CD4-positive, alpha-beta T cell treated with Interleukin-1 beta for 1 hour (primary cell): ENCODE data around the gene CA14.
"Not testable (repeated sequence)": the region's sequence is repeated elsewhere in the genome, so short reads cannot be mapped to it uniquely, and the experiment has no call there.

ENCODE experiments used
- DNase-seq, 2 donors: peaks; one replicate each; pipeline ENCODE4 v3.0.0-alpha.2; 2020 to 2022

The CA14 gene

DNA sequence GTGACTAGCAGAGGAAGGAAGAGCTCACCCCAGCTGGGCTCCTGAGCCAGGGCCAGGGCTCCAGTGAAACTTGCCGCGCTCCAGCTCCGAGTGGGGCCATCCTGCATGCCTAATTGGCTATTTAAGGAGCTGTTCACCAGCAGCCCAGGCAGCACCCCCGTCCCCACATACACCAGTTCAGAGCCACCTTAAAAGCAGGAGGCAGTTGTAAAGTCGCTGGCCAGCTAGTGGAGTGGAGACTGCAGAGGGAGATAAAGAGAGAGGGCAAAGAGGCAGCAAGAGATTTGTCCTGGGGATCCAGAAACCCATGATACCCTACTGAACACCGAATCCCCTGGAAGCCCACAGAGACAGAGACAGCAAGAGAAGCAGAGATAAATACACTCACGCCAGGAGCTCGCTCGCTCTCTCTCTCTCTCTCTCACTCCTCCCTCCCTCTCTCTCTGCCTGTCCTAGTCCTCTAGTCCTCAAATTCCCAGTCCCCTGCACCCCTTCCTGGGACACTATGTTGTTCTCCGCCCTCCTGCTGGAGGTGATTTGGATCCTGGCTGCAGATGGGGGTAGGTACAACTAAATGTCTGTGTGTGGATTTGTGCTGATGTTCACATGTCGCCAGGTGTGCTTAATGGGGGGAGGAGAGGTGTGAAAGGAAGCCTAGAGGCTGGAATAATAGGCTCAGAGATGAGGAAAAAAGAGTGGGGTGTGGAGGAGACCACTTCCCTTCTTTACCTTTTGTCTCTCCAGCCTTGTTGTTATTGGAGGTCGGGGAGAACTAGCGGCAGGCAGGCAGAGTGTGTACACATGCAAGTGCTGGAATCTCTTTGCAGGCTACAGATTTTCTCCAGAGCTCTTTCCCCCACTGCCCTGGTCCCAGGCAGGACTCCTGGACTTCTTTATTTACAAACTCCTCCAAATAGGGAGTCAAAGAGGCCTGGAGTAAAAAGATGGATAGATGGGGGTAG, at the start of gene CA14:
Gene CA14, plus strand, starts transcription at position 151 of the 962 bp plus-strand sequence. Its CDS starts 355 bp downstream, at position 506.
- DNase-seq = no peak

DNA sequence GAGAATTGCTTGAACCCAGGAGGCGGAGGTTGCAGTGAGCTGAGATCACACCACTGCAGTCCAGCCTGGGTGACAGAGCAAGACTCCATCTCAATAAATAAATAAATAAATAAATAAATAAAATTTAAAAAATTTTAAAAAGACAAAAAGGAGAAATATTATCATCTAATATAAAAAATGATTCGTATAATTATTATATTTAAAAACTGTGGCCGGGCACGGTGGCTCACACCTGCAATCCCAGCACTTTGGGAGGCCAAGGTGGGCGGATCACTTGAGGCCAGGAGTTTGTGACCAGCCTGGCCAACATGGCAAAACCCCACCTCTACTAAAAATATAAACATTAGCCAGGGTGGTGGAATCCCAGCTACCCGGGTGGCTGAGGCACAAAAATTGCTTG, 49.1 kb upstream of the CA14 start:
- DNase-seq = not testable (repeated sequence)

GRCh38 chr1:150210091-150210490, 47.5 kb upstream of the CA14 start:
- DNase-seq = no peak

- no peak for DNase-seq
Observed at GRCh38 chr1:150210706-150211105, 46.9 kb upstream of the CA14 start.

DNA sequence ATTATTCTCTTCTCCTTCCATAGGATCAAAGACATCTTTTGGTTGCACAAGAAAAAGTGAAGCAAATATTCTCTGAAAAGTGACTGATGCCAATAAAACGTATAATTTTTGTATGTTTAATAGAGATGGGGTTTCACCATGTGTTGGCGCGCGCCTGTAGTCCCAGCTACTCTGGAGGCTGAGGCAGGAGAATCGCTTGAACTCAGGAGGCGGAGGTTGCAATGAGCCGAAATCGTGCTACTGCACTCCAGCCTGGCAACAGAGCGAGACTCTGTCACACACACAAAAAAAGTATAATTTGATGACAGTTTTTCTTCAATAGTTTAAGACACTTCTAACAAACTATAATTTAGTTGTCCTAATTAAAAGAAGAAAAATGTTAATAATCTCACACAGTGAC, 45.5 kb upstream of the CA14 start:
- DNase-seq = no peak

DNA sequence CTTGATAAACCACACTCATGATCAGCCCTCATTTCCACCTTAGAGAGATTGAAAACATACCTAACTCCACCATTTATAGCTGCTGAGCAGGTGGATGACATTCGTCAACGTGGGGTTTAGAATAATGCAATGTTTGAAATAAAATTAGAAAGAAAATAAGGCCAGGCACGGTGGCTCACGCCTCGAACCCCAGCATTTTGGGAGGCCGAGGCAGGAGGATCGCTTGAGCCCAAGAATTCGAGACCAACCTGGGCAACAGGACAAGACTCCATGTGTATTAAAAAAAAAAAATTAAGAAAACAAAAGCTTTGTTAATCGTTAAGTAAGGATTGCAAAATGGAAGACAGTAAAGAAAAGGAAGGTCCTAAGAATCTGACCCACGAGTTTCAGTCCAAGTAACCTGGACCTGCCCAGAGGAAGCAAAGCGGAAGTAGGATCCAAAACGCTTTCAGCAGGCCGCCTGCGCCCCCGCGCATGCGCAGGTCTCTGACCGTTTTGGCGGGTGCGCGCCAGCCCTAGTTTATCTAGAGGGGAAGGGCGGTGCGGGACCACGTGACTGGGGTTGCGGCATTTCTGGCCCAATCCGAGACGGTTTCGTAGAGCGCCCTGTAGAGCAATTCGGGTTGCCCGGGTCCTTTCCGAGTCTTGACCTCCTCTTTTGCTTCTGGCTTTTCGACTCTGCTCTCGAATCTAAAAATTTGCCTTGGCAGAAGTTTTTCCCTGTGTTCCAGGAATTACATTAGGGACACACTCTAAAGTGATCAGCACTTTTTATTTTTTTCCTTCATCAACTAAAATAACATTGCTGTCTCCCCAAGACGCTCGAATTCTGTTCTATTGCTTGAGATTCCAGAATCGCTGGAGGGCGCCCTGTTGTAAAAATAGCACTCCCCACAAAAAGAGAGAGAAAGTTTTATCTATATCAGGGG, 44.1 kb upstream of the CA14 start:
- DNase-seq = peak; percentile 91 to 94

DNA sequence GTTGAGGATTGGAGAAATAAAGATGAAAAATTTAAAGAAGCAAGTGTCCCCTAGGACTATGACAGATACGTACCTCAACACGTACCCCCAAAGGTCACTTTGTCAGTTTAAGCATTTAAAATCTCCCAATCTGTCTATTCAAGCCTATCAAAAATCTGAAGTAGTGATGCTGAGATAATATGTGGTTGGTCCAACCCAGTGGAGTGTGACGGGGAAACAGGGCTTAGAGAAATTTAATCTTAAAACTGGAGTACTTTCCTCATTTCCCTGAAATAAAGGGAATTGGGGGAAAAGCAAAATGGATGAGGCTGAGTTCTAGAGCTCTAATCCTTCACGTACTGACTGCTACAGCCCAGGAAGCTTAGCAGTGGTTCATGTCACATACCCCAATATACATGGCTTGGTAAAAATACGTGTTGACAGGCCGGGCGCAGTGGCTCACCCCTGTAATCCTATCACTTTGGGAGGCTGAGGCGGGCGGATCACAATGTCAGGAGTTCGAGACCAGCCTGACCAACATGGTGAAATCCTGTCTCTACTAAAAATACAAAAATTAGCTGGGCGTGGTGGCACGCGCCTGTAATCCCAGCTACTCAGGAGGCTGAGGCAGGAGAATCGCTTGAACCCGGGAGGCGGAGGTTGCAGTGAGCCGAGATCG, 43.3 kb upstream of the CA14 start:
- DNase-seq = not testable (repeated sequence)

- not testable (repeated sequence) for DNase-seq
Observed at GRCh38 chr1:150215855-150216254, 41.7 kb upstream of the CA14 start.

- peak in 1 of 2 donors; percentile 49 for DNase-seq
Observed at GRCh38 chr1:150221552-150221951, 36.0 kb upstream of the CA14 start.

DNA sequence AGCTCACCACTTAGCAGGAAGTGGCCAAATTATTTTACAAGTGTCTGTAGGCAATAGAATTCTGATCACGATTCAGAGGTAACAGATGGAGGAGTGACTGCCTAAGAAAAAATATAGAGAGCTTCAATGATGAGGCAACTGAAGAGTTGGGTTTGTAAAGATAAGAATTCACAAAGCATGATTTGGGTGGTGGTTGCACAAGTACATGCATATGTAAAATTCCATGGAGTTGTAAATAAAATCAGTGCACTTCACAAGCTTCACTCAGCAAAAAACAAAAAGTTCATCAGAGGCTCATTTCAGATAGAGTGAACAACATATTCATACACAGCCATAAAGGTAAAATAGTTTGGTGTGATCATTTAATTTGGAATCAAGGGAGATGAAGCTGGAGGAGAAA, 32.6 kb upstream of the CA14 start:
- DNase-seq = no peak

DNA sequence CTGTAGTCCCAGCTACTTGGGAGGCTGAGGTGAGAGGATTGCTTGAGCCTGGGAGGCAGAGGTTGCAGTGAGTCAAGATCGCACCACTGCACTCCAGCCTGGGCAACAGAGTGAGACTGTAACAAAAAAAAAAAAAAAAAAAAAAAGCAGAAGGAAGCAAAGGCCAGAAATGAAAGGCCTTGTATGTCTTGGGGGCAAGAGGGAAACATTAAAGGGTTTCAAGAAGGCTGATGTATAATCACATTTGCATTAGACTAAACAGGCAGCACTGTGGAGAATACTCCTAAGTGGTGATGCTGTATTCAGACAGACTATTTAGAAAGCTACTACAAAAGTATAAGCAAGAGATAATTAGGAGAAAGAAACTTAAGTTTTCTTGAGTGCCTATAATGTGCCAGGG, 32.0 kb upstream of the CA14 start:
- no peak for DNase-seq

GRCh38 chr1:150226486-150226885, 31.1 kb upstream of the CA14 start:
- no peak for DNase-seq

GRCh38 chr1:150227228-150227627, 30.3 kb upstream of the CA14 start:
- no peak for DNase-seq

DNA sequence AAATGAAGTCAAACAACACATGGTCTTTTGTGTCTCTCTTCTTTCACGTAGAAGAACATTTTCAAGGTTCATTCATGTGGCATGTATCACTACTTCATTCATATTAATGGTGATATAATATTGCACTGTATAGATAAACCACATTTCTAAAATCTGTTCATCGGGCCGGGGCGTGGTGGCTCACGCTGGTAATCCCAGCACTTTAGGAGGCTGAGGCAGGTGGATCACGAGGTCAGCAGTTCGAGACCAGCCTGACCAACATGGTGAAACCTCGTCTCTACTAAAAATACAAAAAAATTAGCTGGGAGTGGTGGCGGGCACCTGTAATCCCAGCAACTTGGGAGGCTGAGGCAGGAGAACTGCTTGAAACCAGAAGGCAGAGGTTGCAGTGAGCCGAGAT, 29.3 kb upstream of the CA14 start:
- not testable (repeated sequence) for DNase-seq

DNA sequence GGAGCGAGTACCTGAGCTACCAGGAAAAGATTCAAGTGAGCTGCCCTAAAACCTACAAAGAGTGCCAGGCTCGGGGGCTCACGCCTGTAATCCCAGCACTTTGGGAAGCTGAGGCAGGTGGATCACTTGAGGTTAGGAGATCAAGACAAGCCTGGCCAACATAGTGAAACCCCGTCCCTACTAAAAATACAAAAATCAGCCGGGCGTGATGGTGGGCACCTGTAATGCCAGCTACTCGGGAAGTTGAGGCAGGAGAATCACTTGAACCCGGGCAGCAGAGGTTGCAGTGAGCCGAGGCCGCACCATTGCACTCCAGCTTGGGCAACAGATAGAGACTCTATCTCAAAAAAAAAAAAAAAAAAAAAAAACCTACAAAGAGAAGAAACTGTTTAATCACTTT, 24.7 kb upstream of the CA14 start:
- DNase-seq = not testable (repeated sequence)

DNA sequence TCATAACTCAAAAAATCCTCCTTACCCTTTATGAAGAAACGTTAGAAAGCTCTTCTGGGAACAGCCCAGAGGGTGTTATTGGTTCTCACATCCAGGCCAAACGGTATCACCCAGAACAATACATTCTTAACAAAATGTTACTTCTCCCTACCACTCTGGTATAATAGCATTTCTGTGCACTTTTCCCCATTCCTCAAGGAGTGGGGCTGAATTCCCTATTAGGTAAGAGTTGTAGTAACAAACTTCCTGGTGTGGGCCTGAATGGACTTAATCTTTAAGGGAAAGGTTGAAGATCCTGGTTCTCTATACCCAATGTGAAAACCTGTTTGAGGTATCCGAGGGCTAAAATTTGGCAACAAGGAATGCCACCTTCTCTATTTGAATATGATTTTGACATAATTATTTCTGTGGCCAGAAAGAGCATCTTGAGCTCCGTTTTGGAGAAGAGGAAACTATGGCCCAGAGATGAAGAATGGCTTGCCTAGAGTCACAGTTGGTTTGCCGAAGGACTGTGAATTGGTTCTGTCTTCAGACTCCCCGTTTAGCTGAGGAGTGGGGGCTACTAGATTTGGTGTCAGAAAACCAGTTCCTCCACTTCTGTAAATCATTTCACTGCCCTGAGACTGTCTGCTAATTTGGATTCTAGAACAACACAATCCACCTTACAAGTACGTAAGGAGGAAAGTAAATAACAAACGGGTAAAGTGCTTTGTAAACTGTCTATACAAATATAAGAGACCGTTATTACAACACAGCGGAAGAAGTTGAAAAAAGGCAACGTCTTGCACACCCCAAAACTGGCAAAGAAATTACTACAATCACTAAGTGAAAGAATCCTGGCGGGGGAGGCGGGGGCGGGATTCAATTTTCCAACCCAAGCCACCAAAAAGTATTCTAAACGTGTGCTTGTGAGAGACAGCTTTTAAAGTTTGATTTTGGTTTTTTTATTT, 23.9 kb upstream of the CA14 start:
- peak in 1 of 2 donors; percentile 34 for DNase-seq

DNA sequence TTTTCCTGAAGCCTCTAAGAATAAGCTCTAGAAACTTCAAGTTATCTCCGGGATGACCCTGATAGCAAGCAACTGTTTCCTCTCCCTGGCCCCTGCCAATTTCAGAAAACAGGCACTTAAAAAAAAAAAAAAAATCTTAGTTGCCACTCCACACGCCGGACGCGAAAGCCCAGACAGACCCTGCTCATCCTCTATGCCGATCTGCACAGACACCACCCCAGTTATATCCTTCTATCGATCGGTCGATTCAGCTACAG, 23.3 kb upstream of the CA14 start:
- no peak for DNase-seq

GRCh38 chr1:150234566-150235293, 22.8 kb upstream of the CA14 start:
- DNase-seq = peak; percentile 92 to 94

DNA sequence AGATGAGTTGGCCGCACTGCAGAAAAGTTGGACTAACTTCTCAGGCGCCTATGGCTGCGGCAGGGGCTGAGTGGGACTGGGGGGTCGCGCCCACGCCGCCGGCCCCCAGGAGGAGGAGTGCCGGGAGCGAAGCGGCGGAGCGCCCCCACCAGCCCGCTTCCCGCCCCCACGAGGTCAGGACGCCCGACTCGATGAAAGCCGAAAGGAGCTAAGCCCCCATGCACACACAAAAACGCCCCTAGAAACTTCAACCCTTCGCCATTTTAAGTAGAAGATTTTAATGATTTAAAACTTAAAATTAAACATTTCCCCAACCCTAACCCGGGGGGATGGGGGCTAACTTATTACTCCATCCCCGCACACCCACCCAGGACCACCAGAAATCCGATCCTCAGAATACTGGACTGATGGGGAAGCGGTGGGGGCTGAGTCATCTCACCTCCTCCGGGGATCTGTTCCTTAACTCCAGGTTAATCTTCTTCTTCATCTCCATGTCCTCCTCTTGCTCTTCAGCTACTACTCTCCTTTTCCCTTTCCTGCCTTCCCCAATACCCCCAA, 22.2 kb upstream of the CA14 start:
- DNase-seq = peak; percentile 20 to 43

DNA sequence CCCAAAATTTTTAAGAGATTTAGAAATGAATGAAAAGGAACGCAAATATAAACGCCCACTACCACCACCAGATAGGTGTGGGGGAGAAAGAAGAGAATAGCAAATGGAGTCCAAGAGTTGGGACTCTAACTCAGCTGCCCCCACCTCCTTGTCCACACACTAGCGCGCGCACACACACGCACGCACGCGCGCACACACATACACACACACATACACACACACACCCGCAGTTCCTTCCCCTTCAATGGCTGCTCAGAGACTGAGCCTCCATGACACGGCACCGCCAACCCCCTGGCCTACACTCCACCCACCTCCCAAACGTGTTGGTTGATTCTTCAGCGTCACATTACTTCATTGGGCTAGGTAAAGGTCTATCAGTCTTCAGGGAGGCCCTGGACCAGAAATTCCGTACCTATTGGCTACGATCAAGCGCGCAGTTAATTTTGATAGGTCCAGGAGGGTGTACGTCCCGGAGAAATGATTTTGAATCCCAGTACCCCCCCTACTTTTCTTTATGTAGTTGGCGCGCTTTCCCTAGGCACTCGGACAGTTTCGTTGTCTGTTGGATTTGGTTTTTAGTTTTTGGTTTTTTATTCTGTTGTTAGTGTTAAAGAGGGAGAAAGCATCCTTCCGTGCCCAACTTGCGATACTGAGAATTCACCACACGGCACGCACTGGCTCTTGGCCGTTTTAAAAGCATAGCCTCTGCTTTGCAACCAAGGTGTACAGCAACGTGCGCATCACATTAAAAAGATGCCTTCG, 21.5 kb upstream of the CA14 start, which contains the start of gene ANP32E:
Gene ANP32E, minus strand, starts transcription at position 261 of the 762 bp plus-strand sequence. CDS start 326 bp downstream, outside the sequence.
- peak; percentile 97 to 98 for DNase-seq
